ENCODE data around the gene CDR2. TPM values are rescaled to one million over a fixed set of nuclear protein-coding genes. Genes with fewer than 3 reads are reported as not detected.

Gene CDR2
- total and polyA plus RNA-seq, 2 of the 13 experiments (the other 11 are each of a cell fraction or from before 2014, with no cell fraction given) = 59.0 to 78.9 TPM

DNA sequence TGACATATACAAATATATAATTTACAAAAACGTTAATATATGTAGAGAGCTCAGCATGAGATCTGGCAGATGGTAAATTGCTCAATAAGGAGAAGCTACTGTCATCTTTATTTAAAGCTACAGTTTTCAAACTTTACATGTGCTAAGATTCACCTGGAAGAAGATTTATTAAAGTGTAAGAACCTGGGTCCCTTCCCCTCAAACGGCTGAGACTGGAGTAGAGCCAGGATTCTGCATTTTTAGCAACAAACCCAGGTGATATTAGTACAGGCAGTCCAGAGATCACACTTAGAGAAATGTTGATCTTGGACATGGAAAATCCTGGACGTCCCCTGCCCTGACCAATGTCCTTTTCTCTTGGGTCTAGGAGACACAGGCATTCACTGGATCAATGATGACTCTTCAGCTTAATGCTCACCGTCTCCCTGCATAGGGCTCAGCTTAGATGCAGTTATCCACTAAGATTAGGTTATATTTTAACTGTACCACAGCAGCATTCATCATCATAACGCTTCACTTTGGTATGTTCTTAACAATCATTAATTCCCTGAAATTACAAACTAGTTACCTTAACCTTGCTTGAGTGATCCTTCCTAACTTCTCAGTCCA lies 20.4 kb downstream of the CDR2 start (continued):
- TF ChIP-seq, protein P1, sequence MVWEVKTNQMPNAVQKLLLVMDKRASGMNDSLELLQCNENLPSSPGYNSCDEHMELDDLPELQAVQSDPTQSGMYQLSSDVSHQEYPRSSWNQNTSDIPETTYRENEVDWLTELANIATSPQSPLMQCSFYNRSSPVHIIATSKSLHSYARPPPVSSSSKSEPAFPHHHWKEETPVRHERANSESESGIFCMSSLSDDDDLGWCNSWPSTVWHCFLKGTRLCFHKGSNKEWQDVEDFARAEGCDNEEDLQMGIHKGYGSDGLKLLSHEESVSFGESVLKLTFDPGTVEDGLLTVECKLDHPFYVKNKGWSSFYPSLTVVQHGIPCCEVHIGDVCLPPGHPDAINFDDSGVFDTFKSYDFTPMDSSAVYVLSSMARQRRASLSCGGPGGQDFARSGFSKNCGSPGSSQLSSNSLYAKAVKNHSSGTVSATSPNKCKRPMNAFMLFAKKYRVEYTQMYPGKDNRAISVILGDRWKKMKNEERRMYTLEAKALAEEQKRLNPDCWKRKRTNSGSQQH (CRISPR knock-in tag; IDR thresholded peaks at IDR 0.05; ENCODE audit: low read depth) = no peak; the same call in 1 of the 2 replicates
- no peak for TF ChIP-seq ZNF775 (CRISPR knock-in tag; IDR thresholded peaks at IDR 0.05; ENCODE audit: borderline replicate concordance)
- peak in 1 of 2 experiments; percentile 28; a peak in 1 of 4 replicates for TF ChIP-seq EP300 (IDR thresholded peaks at IDR 0.05; ENCODE audit: low read depth in 2 of 2, low read length in 2 of 2)
- TF ChIP-seq EP300 (CRISPR knock-in tag; IDR thresholded peaks at IDR 0.05; ENCODE audit: borderline replicate concordance) = no peak
- TF ChIP-seq, protein P2, sequence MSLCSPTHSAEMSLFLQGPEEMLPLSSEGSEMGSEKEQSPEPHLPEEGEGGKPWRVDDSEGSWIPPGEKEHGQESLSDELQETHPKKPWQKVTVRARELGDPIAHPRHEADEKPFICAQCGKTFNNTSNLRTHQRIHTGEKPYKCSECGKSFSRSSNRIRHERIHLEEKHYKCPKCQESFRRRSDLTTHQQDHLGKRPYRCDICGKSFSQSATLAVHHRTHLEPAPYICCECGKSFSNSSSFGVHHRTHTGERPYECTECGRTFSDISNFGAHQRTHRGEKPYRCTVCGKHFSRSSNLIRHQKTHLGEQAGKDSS (CRISPR knock-in tag; IDR thresholded peaks at IDR 0.05; ENCODE audit: borderline replicate concordance, low read depth) = no peak
- TF ChIP-seq KLF11 (CRISPR knock-in tag; IDR thresholded peaks at IDR 0.05) = no peak
- no peak for TF ChIP-seq KLF9 (CRISPR knock-in tag; IDR thresholded peaks at IDR 0.05; ENCODE audit: low read depth)
- TF ChIP-seq GPN1 (CRISPR knock-in tag; IDR thresholded peaks at IDR 0.05; ENCODE audit: borderline replicate concordance) = no peak
- no peak for TF ChIP-seq PAWR (CRISPR knock-in tag; IDR thresholded peaks at IDR 0.05; ENCODE audit: borderline replicate concordance)
- no peak for TF ChIP-seq ZSCAN25 (CRISPR knock-in tag; IDR thresholded peaks at IDR 0.05)
- TF ChIP-seq ZNF296 (CRISPR knock-in tag; conservative IDR thresholded peaks at IDR 0.05) = no peak
- 0 out of 2 replicates have a peak, but pooled peaks have one; percentile 61 for TF ChIP-seq ZSCAN31 (CRISPR knock-in tag; IDR thresholded peaks at IDR 0.05; ENCODE audit: low read depth)
- no peak for TF ChIP-seq KLF13 (CRISPR knock-in tag; IDR thresholded peaks at IDR 0.05)
- TF ChIP-seq, protein P3, sequence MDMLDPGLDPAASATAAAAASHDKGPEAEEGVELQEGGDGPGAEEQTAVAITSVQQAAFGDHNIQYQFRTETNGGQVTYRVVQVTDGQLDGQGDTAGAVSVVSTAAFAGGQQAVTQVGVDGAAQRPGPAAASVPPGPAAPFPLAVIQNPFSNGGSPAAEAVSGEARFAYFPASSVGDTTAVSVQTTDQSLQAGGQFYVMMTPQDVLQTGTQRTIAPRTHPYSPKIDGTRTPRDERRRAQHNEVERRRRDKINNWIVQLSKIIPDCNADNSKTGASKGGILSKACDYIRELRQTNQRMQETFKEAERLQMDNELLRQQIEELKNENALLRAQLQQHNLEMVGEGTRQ (IDR thresholded peaks at IDR 0.05; ENCODE audit: low read depth, low read length) = no peak
- TF ChIP-seq, protein P3 (CRISPR knock-in tag; IDR thresholded peaks at IDR 0.05; ENCODE audit: borderline replicate concordance) = no peak
- TF ChIP-seq RBFOX2 (IDR thresholded peaks at IDR 0.05; ENCODE audit: low read depth, low read length) = no peak; the same call in 1 of the 2 replicates
- peak; percentile 12; the same call in 1 of the 2 replicates for TF ChIP-seq YEATS2 (CRISPR knock-in tag; IDR thresholded peaks at IDR 0.05; ENCODE audit: borderline replicate concordance)
- no peak for TF ChIP-seq ZNF34 (CRISPR knock-in tag; IDR thresholded peaks at IDR 0.05; ENCODE audit: borderline replicate concordance)
- TF ChIP-seq CC2D1A (CRISPR knock-in tag; IDR thresholded peaks at IDR 0.05) = no peak
- no peak for TF ChIP-seq KMT2B (CRISPR knock-in tag; IDR thresholded peaks at IDR 0.05)
- no peak for TF ChIP-seq ZNF543 (CRISPR knock-in tag; IDR thresholded peaks at IDR 0.05)
- TF ChIP-seq KDM1A (CRISPR knock-in tag; IDR thresholded peaks at IDR 0.05) = no peak
- TF ChIP-seq ZNF143 (CRISPR knock-in tag; IDR thresholded peaks at IDR 0.05) = no peak
- no peak for TF ChIP-seq SOX13 (IDR thresholded peaks at IDR 0.05)
- peak in 1 of 2 experiments; percentile 39; a peak in 2 of 4 replicates for TF ChIP-seq SOX13 (CRISPR knock-in tag; conservative IDR thresholded peaks at IDR 0.05 in 1 of 2, IDR thresholded peaks at IDR 0.05 in 1 of 2)
- TF ChIP-seq HOXD1 (CRISPR knock-in tag; IDR thresholded peaks at IDR 0.05) = no peak
- no peak for TF ChIP-seq SRSF4 (IDR thresholded peaks at IDR 0.05; ENCODE audit: low read depth, low read length, poor library complexity, severe bottlenecking)
- TF ChIP-seq ZNF766 (CRISPR knock-in tag; IDR thresholded peaks at IDR 0.05; ENCODE audit: borderline replicate concordance) = no peak
- peak; percentile 91 for TF ChIP-seq MEF2D (CRISPR knock-in tag; IDR thresholded peaks at IDR 0.05)

Measured in HepG2 (cell line).